GM21526 (cell line): Measurements from ENCODE around the gene PHOX2A.

Experiments
- ATAC-seq: cut with Tn5 transposase; IDR thresholded peaks from one replicate; pipeline ENCODE4 v1.9.1; 2021; ENCODE audit warnings: moderate library complexity; ENCODE audit not compliant: unreplicated experiment, low FRiP score

The PHOX2A gene

DNA sequence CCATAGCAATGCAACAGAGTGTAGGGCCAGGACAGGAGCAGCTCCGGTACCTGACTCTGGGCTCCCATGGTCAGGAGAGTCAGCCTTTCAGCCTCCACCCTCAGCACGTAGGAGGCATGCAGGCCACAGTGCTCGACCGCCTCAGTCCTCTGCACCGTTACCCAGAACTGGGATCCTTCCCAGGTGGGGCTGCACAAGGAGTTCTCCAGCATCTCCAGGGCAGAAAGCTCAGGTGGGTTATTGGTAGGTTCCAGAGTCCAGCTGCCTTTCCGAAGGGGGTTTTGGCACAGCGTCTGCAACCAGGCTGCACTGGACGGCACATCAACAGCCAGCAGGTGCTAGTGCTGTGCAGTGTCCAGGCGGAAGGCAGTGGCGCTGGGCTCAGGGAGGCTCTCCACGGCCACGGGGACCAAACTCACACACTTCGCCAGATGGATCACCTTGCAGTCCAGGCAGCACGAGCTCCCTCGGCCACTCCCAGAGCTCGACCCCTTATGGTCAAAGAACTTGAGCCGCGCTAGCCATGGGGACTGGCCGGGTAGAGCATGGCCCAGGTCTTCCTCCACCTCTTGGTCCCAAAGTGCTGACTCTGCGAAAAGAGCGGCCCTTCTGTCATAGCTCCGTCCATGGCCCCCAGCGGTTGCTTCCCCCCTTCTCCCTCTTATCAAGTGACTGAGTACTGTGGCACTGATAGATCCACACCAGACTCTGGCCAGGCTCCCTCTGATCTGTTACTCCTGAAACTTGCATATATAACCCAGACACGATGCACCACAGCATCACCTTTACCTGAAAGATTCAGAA, 6.9 kb upstream of the PHOX2A start:
- ATAC-seq = no peak

DNA sequence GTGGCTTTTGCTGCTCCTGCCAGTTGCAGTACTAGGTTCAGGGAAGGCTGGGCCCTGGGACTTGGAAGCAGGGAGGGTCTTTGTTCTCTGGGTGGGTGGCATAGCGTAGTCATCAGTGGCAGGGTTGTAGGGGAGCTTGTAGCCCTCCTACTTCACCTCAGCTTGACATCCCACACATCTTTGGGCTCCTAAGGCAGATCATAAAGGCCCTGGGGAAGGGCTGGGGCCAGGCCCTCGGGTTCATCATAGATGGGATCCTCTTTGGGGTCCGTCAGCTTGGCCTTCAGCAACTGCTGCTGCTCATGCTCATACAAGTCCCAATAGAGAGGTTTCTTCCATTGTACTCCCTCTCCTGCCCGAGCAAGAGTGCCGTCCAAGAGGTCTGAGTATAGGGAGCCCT, 6.0 kb upstream of the PHOX2A start:
- no peak for ATAC-seq

DNA sequence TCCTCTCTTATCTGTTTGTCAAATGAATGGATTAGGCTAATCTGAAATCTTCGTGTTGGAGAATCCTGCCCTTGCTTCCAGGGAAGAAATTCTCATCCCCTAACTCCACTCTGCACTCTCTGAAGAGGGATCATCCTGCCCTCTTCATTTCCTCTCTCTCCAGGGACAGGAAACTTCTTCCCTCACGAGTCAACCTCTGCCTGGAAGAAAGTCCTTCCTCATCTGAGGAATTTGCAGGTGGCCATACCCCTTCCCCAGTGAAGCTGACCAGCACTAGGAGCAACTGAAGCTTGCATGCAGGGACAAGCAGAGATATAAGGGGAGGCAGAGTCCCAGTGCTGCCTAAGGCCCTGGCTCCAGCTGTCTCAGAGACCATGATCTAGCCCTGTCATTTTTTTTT, 3.6 kb upstream of the PHOX2A start:
- ATAC-seq = no peak

DNA sequence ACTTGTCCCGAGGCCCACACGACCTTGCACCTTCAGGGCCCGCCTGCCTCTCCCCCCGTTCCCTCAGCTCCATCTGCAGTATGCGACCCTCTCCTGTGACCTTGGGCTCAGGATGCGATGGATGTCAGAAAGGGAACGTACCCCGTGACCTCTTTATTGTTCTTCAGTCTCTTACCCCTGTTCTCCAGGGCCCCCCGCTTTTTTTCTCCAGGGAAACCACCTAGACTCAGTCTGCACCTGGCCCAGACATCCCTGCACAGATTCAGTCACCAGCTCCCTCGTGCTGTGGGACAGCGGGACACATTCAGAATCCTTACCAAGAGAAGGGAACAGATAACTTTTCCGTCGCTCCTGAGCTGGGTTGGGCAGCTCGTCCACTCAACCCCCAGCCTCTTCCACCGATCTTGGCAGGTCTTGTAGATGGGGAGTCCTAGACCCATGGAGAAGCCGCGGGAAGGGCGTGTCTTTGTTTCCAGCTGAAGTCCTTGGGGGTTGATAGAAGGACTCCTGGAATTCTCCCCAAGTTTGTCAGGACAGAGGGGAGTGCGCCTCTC, 1.4 kb upstream of the PHOX2A start:
- no peak for ATAC-seq

DNA sequence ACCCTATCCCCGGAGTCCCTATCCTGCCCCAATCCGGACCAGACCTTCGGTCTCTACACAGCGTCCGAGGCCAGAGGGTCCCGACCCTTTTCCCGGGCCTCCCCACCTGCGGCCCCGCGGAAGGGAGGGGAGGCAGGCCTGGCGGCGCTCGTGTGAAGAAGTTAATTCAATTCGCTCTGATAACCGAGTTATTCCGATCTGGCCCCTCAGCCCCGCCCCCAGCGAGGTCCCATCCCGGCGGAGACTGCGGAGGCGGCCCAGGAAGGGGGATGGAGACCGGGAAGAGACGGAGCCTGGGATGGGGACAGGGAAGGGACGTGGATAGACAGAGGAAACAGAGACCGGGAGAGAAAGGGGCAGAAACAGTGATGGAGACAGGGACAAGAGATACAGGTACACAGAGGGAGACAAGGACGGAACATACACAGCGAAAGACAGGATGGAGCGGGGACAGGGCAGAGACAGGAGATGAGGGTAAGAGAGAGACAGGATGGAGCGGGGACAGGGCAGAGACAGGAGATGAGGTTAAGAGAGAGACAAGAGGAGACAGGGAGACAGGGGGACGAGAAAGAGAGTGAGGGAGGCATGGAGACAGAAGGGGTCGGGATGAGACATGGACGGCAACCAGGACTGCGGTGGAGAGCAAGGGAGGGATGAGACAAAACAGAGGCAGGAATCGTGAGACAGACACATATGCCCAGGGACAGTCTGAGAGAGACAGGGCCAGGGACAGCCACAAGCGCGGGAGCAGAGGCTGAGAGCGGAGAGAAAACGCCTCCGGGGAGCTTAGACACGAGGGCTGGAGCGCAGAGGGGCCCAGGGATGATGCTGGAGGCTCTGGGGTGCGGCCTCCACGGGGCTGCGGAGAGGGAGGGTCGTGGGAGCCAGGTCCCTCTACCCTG, 636 bp upstream of the PHOX2A start:
- no peak for ATAC-seq

DNA sequence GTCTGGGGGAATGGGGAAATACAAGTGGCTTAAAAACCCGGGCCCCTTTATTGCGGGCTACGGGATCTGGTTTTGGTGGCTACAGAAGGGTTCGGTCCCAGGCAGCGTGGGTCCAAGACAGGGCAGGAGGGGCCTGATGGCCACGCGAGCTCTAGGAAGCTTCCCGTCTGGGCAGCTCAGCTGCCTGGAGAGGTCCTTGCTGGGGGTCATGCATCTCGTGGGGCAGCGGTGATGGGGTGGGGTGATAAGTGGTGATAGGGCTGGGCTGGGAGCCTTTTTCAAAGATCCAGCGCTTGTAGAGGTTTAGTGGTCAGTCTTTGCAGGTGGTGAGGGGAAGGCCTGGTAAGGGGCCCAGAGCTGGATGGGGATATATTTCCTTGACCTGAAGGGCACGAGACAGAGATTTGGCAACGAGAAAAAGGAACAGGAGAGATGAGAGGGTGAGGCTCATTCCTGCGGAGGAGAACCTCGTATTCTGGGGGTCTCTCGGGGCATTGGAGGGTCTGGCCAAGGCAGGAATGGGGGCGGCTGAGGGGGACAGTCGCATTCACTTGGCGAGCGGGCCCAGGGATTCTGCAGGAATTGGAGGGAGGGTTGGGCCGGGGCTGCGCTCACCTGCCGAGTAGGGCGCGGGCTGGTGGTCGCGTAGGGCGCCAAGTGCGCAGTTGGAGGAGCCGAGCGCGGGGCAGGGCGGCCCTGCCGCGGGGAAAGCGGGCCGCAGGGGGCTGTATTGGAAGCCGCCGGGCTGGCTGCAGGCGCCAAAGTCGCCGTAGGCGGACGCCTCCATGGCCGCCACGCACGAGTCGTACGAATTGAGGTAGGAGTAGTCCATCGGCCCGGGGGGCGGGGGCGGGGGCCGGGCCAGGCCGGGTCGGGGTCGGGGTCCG, 560 bp downstream of the PHOX2A start:
- ATAC-seq = no peak

DNA sequence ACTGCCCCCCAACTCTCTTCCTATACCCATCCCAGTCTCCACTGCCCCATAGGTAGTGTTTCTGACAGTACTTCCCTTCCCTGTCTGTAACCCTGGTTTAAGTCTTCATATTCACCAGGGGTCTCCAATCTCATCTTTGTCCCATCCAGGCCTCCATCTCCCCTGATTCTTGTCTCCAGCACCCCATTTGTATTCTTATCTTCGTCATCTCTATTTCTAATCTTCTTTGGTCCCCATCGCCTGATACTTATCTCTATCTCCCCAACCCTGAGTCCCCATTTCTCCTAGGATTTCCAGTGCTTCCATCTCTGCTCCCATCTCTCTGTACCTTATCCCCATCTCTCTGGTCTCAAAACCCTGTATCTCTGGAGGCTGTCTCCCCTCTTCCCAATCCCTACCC, 1.8 kb downstream of the PHOX2A start:
- no peak for ATAC-seq

DNA sequence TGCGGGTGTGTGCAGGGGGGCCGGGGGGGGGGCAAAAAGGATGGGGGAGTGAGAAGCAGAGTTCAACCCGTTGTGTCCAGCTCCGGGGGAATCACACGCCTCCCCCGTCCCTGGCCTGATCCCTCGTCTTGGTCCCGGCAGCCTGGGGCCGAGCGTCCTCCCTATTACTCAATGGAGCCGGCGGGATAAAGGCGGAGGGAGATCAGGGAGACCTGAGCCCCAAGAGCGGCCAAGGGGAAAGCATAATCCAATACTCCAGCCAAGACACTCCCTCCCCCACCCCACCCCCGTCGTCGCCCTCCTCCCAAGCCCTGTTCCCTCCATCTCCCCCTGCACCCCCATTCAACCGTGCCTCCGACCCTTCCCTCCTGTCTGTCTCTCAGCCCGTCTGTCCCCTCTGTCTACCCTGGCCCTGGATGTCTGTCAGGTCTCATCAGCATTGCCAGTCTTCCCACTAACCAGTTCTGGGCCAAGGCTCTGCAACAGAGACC, 2.6 kb downstream of the PHOX2A start:
- ATAC-seq = no peak

DNA sequence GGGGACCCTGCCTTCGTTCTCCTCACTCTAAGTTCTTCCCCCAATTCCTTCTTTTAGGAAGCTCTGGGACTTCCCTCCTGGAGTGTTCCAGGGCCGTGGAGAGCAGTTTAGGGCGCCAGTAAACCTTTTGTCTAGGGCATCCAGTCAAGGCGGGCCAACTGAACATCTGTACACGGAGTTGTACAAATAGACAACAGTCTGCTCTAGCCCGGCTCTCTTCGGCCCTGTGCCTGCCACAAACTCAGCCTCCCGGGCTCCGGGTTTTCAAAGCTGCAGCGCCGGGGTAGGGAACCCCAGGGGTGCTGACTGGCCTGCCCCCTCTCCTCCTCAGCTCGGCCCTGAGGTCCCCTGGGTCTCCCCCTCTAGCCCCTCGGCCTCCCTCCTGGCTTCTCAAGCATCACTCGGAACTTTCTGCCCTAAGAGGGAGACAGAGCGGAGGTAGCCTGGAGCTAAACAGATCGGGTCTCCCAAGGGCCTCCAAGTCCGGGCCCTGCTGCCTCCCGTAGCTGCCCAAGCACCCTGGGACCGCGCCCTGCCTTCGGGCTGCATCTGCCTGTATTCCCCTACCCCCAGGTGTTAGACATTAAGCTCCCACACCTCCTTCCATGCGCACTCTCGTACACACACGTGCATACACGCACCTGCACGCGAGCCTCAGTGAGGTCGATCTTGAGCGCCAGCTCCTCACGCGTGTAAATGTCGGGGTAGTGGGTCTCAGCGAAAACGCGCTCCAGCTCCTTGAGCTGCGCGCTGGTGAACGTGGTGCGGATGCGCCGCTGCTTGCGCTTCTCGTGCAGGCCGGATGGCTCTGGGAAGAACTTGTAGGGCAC, 3.3 kb downstream of the PHOX2A start:
- no peak for ATAC-seq

DNA sequence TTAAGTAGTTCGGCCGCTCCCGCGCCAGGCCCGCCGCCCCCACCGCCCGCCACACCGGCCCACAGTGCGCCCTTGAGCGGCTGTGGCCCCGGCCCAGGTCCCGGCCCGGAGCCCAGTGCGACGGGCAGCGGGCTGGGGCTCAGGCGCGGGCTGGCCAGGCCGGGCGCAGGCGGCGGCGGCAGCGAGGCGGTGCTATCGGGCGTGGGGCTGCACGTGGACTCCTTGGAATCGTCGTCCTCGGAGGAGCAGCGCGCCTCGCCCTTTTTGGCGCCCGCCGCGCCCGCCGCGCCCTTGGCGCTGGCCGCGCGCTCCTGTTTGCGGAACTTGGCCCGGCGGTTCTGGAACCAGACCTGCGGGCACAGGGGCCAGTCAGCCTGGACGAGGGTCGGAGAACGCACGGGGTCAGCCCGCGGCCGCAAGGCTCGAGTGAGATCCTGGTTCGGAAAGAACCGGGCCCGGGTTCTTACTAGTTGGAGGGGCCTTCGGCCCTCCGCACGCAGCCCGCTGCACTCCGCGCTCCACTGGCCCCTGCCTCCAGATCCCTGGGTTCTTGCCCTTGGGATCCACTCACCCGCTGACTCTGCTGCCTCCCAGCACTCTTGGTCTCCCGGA, 4.0 kb downstream of the PHOX2A start:
- ATAC-seq = no peak

DNA sequence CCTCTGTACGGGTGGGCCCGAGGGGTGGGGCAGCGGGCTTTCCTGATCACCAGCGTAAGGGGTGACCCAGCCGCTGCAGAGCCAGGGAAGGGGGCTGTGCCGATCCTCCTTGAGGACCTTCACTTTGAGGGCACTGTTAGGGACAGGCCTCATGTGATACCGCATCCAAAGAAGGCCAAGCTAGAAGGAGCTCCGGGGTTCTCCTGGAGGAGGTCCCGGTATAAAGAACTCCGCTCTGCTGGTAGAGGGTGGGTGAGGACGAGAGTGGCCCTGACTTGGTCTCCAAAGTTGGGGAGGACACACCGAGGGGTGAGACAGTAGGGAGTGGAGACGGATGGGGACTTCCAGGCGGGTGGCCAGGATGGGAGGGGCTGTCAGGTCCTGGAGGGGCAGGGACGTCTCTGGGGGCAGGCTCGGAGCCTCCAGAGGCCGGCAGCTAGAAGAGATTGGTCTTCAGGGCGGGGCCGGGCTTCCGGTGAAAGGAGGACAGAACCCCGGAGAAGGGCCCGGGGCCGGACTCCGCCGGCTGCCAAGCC, 4.6 kb downstream of the PHOX2A start:
- no peak for ATAC-seq

DNA sequence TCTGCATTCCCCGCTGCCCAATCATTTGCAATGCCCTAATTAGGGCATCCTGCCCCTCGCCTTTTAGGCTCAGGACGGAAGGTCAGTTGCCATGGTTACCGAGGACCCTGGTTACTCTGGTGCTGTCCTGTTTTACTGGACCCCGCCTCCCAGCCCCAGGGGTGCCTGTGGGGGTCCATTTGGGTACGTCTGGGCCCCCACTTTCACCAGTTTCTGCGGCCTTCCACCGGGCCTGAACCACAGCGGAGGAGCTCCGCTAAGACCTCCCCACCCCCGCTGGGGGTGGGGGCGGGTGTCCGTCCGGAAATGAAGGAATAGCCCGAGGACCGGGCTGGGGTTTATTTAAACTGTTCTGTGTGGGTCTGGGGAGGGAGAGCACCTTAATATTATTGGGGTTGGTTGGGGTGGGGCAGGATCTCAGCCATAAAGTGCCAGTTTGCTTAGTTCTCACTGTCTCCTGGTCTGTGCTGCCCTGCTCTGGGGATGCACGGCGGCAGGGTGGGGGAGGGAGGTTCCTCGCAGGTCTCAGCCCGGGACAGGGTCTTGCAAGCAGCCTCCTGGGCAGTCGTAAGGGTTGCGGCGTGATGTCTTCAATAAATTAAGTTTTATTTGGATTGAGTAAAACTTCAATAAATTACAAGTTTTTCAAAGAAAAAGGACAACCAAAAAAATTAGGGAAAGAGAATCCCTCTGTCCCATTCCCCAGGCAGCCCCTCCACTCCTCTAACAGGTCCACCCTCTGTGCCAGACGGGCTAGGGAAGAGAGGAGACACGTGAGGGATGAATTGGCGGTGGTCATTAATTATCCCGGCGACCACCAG, 5.3 kb downstream of the PHOX2A start:
- no peak for ATAC-seq

DNA sequence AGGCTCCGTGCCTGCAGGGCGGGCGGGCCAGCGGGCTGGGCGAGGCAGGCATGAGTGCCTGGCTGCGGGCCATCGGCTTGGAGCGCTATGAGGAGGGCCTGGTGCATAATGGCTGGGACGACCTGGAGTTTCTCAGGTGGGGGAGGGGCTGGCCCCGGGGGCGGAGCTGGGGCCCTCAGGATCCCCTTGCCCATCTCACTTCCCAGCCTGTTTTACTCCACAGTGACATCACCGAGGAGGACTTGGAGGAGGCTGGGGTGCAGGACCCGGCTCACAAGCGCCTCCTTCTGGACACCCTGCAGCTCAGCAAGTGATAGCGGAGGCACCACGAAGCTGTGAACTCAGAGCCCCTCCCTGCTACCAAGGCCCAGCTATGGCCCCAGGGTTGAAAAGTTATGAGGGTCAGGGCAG, 5.9 kb downstream of the PHOX2A start:
- no peak for ATAC-seq

DNA sequence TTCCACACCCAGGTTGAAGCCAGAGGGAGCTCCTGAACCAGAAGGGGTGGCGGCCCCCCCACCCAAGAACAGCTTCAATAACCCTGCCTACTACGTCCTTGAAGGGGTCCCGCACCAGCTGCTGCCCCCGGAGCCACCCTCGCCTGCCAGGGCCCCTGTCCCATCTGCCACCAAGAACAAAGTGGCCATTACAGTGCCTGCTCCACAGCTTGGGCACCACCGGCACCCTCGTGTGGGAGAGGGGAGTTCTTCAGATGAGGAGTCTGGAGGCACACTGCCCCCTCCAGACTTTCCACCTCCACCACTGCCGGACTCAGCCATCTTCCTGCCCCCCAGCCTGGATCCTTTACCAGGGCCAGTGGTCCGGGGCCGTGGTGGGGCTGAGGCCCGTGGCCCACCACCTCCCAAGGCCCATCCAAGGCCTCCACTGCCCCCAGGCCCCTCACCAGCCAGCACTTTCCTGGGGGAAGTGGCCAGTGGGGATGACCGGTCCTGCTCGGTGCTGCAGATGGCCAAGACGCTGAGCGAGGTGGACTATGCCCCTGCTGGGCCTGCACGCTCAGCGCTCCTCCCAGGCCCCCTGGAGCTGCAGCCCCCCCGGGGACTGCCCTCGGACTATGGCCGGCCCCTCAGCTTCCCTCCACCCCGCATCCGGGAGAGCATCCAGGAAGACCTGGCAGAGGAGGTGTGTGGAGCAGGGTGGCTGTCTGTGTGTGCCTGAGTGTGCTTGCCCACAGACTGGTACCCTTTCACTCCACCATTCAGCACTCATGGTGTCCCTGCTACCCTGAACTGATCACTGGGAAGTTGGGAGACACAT, 6.7 kb downstream of the PHOX2A start:
- no peak for ATAC-seq

DNA sequence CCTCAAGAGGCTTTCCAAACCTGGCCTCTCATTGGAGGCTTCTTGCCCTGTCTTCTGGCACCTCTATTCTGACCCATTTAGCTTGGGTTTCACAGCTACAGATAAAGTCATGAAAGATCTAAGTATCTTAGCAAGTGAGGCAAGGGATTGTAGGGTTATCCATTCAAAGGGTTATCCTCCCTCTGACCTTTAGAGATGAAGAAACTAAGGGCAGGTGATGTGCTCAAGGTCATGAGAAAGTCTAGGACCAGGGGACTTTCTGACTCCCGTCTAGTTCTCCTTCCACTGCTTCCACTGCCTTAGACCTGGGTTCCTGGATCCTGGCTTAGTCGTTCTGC, 7.2 kb downstream of the PHOX2A start:
- ATAC-seq = no peak

DNA sequence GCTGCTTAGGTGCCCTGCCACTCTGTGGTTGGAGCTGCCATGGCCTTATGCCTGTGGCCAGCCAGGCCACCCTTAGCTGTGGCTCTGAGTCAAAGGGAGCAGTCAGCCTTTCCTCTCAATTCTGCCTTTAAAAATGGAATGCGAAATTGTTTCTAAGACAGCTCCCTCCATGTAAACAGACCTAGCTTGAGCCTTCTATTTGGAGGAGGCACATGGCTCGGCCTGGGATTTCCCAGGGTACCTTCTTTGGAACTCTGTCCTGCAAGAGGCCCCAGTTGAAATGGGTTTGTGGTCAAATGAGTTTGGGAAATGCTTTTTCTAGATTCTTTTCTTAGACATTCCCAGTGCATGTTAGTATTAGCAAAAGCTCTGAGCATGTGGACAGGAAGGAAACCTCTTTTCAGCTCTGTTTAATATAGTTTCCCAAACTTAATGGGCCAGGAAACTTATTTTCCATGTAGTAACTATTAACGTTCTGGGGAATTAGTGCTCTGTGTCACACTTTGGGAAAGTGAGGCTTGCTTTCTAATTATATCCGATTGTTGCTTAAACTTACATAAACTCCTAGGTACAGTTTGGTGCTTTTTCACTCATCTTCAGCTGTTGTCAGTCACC, 7.8 kb downstream of the PHOX2A start:
- ATAC-seq = no peak
